ENCODE data around the gene CHD9.

DNA sequence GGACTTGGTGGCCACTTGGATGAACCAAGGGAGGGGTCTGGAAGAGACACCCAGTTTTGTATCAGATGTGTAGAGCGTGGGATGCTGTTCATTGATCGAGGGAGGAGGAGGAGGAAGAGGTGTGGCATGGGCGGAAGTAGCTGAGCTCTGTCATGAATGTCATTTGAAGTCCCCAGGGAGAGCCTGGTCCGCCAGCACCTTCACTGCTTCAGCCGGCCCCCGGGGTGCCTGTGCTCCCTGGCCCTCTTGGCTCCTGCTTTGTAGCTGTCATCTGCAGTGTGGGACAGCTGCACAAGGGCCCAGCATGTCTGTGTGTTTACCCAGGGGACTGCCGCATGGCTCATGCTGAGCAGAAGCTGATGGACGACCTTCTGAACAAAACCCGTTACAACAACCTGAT is 304.1 kb downstream of the CHD9 start:
- TF ChIP-seq, protein P1, sequence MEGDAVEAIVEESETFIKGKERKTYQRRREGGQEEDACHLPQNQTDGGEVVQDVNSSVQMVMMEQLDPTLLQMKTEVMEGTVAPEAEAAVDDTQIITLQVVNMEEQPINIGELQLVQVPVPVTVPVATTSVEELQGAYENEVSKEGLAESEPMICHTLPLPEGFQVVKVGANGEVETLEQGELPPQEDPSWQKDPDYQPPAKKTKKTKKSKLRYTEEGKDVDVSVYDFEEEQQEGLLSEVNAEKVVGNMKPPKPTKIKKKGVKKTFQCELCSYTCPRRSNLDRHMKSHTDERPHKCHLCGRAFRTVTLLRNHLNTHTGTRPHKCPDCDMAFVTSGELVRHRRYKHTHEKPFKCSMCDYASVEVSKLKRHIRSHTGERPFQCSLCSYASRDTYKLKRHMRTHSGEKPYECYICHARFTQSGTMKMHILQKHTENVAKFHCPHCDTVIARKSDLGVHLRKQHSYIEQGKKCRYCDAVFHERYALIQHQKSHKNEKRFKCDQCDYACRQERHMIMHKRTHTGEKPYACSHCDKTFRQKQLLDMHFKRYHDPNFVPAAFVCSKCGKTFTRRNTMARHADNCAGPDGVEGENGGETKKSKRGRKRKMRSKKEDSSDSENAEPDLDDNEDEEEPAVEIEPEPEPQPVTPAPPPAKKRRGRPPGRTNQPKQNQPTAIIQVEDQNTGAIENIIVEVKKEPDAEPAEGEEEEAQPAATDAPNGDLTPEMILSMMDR (IDR thresholded peaks at IDR 0.05), result no peak
- TF ChIP-seq POLR2A (IDR thresholded peaks at IDR 0.05), result no peak
- no peak for TF ChIP-seq POLR2AphosphoS5 (IDR thresholded peaks at IDR 0.05)
